Tibial artery (tissue), 4 donors: ENCODE data around the gene ACVRL1.

Experiments used
- DNase-seq, 2 donors: peaks; one replicate each; pipeline ENCODE4 v3.0.0-alpha.2; 2019
- H3K27ac ChIP-seq, 2 donors: fragments of 200-600 bp; sonication (generic) in 1 of 2; 1 replicate in 1 of 2; 2 replicates in 1 of 2; pipeline ENCODE4 v1.5.1; 2018 to 2019; ENCODE audit warnings: mild to moderate bottlenecking in 1 of 2
- H3K27me3 ChIP-seq, 2 donors: fragments of 200-600 bp; sonication (generic) in 1 of 2; one replicate each; pipeline versions ENCODE4 v1.5.1 to v1.6.0; 2016 to 2019
- H3K36me3 ChIP-seq, 3 donors: fragments of 200-600 bp; sonication (generic) in 2 of 3; one replicate each; pipeline ENCODE4 v1.5.1; 2016 to 2019; ENCODE audit warnings: mild to moderate bottlenecking in 2 of 3
- H3K4me1 ChIP-seq, 4 donors: fragments of 200-600 bp; sonication (generic) in 2 of 4; 1 replicate in 3 of 4; 2 replicates in 1 of 4; pipeline ENCODE4 v1.5.1; 2016 to 2019
- H3K4me3 ChIP-seq, 2 donors: fragments of 200-600 bp; sonication (generic) in 1 of 2; 1 replicate in 1 of 2; 2 replicates in 1 of 2; pipeline ENCODE4 v1.5.1; 2018 to 2019; ENCODE audit warnings: mild to moderate bottlenecking in 2 of 2
- H3K9me3 ChIP-seq, 3 donors: fragments of 200-600 bp; sonication (generic) in 1 of 3; one replicate each; pipeline ENCODE4 v1.5.1; 2016 to 2019
- intact Hi-C: fragments of 100-400 bp; cut with DNase I; formaldehyde crosslinking; loops from one replicate; pipeline ENCODE4 v1.15.0; 2023; ENCODE audit warnings: low total_unique reads
- TF ChIP-seq, protein P1 (sequence below), 2 experiments: fragments of 200-600 bp in 1 of 2; fragments of 450-650 bp in 1 of 2; IDR thresholded peaks; one replicate each; pipeline ENCODE4 v1.5.1; 2017 to 2019; ENCODE audit warnings: antibody characterized with exemption in 2 of 2, mild to moderate bottlenecking in 1 of 2, moderate library complexity in 1 of 2

Gene ACVRL1

DNA sequence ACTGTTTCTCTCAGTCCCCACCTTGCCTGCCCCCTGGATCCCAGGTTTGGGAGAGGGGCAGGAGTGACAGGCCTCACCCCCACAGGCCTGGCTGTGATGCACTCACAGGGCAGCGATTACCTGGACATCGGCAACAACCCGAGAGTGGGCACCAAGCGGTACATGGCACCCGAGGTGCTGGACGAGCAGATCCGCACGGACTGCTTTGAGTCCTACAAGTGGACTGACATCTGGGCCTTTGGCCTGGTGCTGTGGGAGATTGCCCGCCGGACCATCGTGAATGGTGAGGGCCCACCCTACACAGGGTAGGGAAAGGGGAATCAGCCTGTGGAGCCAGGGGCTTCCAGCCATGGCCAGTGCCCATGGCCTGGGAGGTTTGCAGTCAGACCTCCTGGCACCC lies 8.6 kb downstream of the ACVRL1 start:
- TF ChIP-seq, protein P1, sequence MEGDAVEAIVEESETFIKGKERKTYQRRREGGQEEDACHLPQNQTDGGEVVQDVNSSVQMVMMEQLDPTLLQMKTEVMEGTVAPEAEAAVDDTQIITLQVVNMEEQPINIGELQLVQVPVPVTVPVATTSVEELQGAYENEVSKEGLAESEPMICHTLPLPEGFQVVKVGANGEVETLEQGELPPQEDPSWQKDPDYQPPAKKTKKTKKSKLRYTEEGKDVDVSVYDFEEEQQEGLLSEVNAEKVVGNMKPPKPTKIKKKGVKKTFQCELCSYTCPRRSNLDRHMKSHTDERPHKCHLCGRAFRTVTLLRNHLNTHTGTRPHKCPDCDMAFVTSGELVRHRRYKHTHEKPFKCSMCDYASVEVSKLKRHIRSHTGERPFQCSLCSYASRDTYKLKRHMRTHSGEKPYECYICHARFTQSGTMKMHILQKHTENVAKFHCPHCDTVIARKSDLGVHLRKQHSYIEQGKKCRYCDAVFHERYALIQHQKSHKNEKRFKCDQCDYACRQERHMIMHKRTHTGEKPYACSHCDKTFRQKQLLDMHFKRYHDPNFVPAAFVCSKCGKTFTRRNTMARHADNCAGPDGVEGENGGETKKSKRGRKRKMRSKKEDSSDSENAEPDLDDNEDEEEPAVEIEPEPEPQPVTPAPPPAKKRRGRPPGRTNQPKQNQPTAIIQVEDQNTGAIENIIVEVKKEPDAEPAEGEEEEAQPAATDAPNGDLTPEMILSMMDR (IDR thresholded peaks at IDR 0.05) = no peak
- H3K4me3 ChIP-seq = no peak overlapping the region
- no peaks in the 10 kb centered on the region for H3K9me3 ChIP-seq
- DNase-seq = no peak
- intact Hi-C loops = no loop called here
- H3K36me3 ChIP-seq = peaks cover 0 to 4% (median 0%) of the 10 kb centered on the region in 3 donors
- no peak overlapping the region for H3K27ac ChIP-seq
- peaks cover 0 to 35% of the 10 kb centered on the region in 2 donors for H3K27me3 ChIP-seq
- peaks cover 0 to 5% (median 2%) of the 10 kb centered on the region in 4 donors for H3K4me1 ChIP-seq

DNA sequence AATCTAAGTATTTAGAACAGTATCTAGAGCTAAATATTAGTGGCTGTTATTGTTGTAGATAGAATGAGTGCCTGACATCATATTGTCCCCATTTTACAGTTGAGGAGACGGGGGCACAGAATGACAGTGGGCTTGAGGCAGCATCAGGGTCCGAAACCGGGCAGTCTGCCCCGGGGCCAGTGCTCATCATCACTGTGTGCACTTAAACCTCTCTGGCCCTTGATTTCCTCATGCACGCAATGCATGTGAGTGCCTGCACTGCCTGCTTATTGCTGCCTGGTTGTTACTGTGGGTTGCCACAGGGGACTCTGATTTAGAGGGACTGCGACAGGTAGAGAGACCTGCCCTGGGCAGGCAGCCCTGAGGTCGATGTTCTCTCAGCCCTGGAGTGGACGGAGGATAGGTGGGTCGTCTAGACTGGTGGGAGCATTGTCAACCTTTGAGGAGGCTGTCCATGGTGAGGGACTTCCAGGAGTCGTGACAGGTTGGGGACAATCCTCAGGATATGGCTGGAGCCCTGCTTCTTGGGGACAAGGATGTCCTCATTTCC lies 9.8 kb downstream of the ACVRL1 start:
- TF ChIP-seq, protein P1 (IDR thresholded peaks at IDR 0.05) = no peak
- Histone ChIP-seq H3K36me3 (peaks cover 0 to 4% (median 0%) of the 10 kb centered on the region in 3 donors), H3K4me3 (no peak overlapping the region), H3K9me3 (no peaks in the 10 kb centered on the region), H3K27ac (no peak overlapping the region), H3K4me1 (no peaks in the 10 kb centered on the region), H3K27me3 (peaks cover 0 to 35% of the 10 kb centered on the region in 2 donors)
- DNase-seq = no peak
- intact Hi-C loops = no loop called here

DNA sequence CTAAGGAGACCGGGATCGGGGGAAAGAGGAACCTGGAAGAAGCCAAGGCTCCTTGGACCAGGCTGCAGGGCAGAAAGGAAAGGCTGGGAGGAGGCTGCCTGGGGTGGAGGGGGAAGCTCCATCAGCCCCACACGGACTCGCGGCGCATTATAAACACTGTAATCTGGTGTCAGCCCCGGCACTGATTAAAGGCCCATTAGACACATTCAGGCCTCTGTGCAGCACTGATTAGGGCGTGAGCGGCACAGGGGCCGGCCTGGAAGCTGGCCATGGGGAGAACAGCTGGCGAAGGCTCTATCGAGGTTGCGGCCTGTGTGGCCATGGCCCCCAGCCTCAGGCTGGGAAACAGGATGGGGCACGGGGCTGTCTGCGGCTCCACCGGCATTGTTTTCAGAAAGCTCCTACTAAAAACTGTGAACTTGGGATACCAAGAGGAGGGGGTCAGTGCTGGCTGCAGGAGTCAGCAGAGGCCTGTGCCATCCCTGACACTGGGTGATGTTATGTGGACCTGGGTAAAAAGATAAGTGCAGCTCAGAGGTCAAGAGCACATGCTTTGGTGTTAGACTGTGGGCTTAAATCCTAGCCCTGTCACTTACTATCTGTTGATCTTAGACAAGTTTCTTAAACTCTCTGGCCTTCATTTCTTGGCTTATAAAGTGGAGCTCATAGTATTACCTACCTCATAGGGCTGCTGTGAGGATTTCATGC lies 10.6 kb downstream of the ACVRL1 start:
- Histone ChIP-seq H3K27me3 (peaks cover 0 to 34% of the 10 kb centered on the region in 2 donors), H3K36me3 (peaks cover 0 to 4% (median 0%) of the 10 kb centered on the region in 3 donors), H3K9me3 (no peaks in the 10 kb centered on the region), H3K27ac (no peak overlapping the region), H3K4me3 (no peak overlapping the region), H3K4me1 (peaks cover 0 to 1% (median under 1%) of the 10 kb centered on the region in 4 donors)
- TF ChIP-seq, protein P1 (IDR thresholded peaks at IDR 0.05) = no peak
- peak in 1 of 2 donors; percentile 54 for DNase-seq
- intact Hi-C loops = no loop called here

DNA sequence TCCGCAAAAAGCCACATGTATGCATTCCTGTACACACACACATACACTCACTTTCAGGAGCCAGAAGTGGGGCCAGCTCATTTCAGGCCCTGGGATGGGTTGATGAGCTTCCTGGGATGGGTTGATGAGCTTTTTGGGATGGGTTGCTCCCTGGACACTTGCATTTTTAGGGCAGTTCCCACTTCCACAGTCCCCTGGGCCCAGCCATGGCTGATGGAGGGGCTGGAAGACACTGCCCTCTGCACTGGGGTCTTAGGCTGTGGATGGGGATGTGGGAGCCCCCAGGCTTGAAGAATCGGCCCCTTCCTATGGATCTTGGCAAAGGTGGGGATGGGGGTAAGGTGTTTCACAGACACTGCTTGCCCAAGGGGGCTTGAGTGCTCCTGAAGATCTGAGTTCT lies 12.7 kb downstream of the ACVRL1 start:
- DNase-seq = peak in 1 of 2 donors; percentile 34
- peaks cover 0 to 4% (median 0%) of the 10 kb centered on the region in 3 donors for H3K36me3 ChIP-seq
- H3K4me3 ChIP-seq = no peak overlapping the region
- intact Hi-C loops = loop anchor here (5.0 kb wide), 1 partner anchor 62 kb away; no protein-coding TSS in a partner anchor
- H3K27ac ChIP-seq = no peak overlapping the region
- peaks cover 0 to 34% of the 10 kb centered on the region in 2 donors for H3K27me3 ChIP-seq
- TF ChIP-seq, protein P1 (IDR thresholded peaks at IDR 0.05) = no peak
- peaks cover 0 to 12% (median 9%) of the 10 kb centered on the region in 4 donors for H3K4me1 ChIP-seq
- no peaks in the 10 kb centered on the region for H3K9me3 ChIP-seq

DNA sequence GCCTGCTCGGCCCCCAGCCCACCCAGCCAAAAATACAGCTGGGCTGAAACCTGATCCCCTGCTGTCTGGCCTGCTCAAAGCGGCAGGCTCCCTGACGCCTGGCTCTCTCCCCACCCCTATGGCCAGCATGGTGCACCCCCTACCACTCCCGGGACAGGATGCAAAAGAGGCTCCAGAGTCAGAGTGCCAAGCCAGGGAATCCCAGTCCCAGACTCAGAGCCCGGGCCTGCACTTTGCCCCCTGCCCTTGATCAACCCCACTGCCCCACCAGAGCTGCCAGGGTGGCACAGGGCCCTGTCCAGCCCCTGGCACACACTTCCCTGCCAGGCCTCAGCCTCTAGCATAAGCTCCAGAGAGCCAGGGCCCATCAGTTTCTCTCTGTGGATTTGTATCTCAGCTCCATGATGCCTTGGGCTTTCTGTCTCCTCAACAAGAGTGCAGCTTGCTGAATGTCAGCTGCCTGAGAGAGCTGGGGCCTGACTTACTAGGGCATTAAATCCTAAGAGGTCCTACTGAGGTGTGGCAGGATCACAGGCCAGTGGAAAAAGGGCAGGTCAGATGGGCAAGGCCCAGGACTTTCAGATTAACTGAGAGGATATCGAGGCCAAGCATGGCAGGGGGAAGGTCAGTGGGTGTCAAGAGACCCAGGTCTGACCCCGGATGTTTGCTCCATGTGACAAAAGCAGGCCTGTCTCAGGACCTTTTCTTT lies 13.9 kb downstream of the ACVRL1 start:
- TF ChIP-seq, protein P1 (IDR thresholded peaks at IDR 0.05) = no peak
- peak in 1 of 2 donors; percentile 50 for DNase-seq
- Histone ChIP-seq H3K36me3 (no peaks in the 10 kb centered on the region), H3K27ac (no peak overlapping the region), H3K9me3 (no peaks in the 10 kb centered on the region), H3K27me3 (peaks cover 0 to 23% of the 10 kb centered on the region in 2 donors), H3K4me1 (peaks cover 0 to 12% (median 9%) of the 10 kb centered on the region in 4 donors), H3K4me3 (no peak overlapping the region)
- intact Hi-C loops = loop anchor here (5.0 kb wide), 1 partner anchor 61 kb away; no protein-coding TSS in a partner anchor
